Pancreas (tissue), 10 donors: Measurements from ENCODE around the gene MAP3K5. TPM values are rescaled to one million over a fixed set of nuclear protein-coding genes. Genes with fewer than 3 reads are reported as not detected.

ENCODE experiments used
- ATAC-seq, 4 donors: fragments of 200-7000 bp; cut with Tn5 transposase; one replicate each; pipeline versions ENCODE4 v1.8.0 to v1.9.1; 2020; ENCODE audit warnings: mild to moderate bottlenecking in 4 of 4, moderate library complexity in 4 of 4
- DNase-seq, 6 donors: peaks; one replicate each; pipeline ENCODE4 v3.0.0-alpha.2; 2020
- FAIRE-seq: peaks from 2 replicates; lab custom pipeline; 2012; peaks lifted over from hg19 to GRCh38; lab: Jason Lieb, UNC
- H3K27ac ChIP-seq, 4 donors: fragments of 200-600 bp; sonication (generic); 1 replicate in 3 of 4; 2 replicates in 1 of 4; pipeline versions ENCODE4 v1.5.0 to v1.8.0; 2020
- H3K27me3 ChIP-seq, 4 donors: fragments of 200-600 bp; one replicate each; pipeline ENCODE4 v1.8.0; 2021
- H3K36me3 ChIP-seq, 3 donors: fragments of 200-600 bp; sonication (generic) in 1 of 3; one replicate each; pipeline versions ENCODE4 v1.5.0 to v1.8.0; 2020 to 2021
- H3K4me1 ChIP-seq, 3 donors: fragments of 200-600 bp; one replicate each; pipeline ENCODE4 v1.8.0; 2021
- H3K4me3 ChIP-seq, 4 donors: fragments of 200-600 bp; sonication (generic) in 2 of 4; one replicate each; pipeline versions ENCODE4 v1.5.0 to v1.8.0; 2020 to 2021
- H3K9me3 ChIP-seq, 4 donors: fragments of 200-600 bp; one replicate each; pipeline ENCODE4 v1.8.0; 2021
- CTCF ChIP-seq, 4 donors: fragments of 200-600 bp; sonication (generic) in 3 of 4; IDR thresholded peaks; one replicate each; pipeline versions ENCODE4 v1.5.0 to v1.8.0; 2021; ENCODE audit warnings: antibody characterized with exemption in 4 of 4
- WGBS, 2 donors: extraction: QIAGEN DNeasy Blood & Tissue Kit; methylation state at CpG; one replicate each; pipeline ENCODE4 v1.1.7; 2013; 5-methylcytosine and 5-hydroxymethylcytosine counted together
- intact Hi-C, 3 donors: fragments of 100-400 bp; cut with DNase I; formaldehyde crosslinking; loops; one replicate each; pipeline versions ENCODE4 v1.11.1 to v1.14.2; 2022
- polyA plus RNA-seq, 2 donors: library from polyadenylated mRNA; stranded (reverse); fragments of 200-250 nt; gene quantifications; one replicate each; pipeline ENCODE4 v1.2.3, GENCODE V29; 2013
- total RNA-seq, 6 donors: library from RNA; stranded (reverse); fragmentation: NEBNext Ultra II Directional in 4 of 6; extraction: Animal tissue kit (Norgen Biotek cat#: 25700) in 4 of 6; gene quantifications; one replicate each; pipeline versions ENCODE4 v1.2.1 to v1.2.4, GENCODE V29; 2021 to 2023
- donor health status: healthy with polysubstance abuse.
- donor health status: DM: no; HTN: no; CAD: no; lungs with moderate emphysema.
- donor health status: DM: no; HTN: no; CAD: no.
- donor health status: control.
- donor health status: control.
- donor health status: Bipolar disorder and iron deficiency.
- donor health status: DM: yes; HTN: yes; CAD: no.
- donor health status: DM: no; HTN: no; CAD: no.
- donor health status: DM: no; HTN: no; CAD: no.
- donor health status: DM: yes; HTN: yes; CAD: no.

Gene MAP3K5
- total and polyA plus RNA-seq, 8 donors, result 6.7 to 28.6 (median 19.4) TPM

- peak overlapping the region in 2 of 4 donors; percentile 27 to 39 for H3K27ac ChIP-seq
- no peaks in the 10 kb centered on the region for H3K9me3 ChIP-seq
- WGBS, 2 donors, result 37 to 40% methylated on average over 12 of the region's 12 CpGs
- ATAC-seq, result peak; percentile 62 to 80 (median 78)
- peak in 5 of 6 donors; percentile 62 to 79 (median 70) for DNase-seq
- no peaks in the 10 kb centered on the region for H3K36me3 ChIP-seq
- intact Hi-C loops, result no loop called here
- peak; percentile 43 to 65 (median 54) for TF ChIP-seq CTCF (IDR thresholded peaks at IDR 0.05)
- H3K4me1 ChIP-seq, result peaks cover 20 to 50% (median 42%) of the 10 kb centered on the region in 3 donors
- H3K27me3 ChIP-seq, result no peaks in the 10 kb centered on the region
- FAIRE-seq, result no peak
- no peak overlapping the region for H3K4me3 ChIP-seq
These were observed 184.1 kb downstream of the MAP3K5 start for GRCh38 chr6:136607932-136608772.

GRCh38 chr6:136607204-136607931 is 184.9 kb downstream of the MAP3K5 start:
- FAIRE-seq (no peak), ATAC-seq (peak; percentile 46 to 59 (median 58)), DNase-seq (no peak)
- TF ChIP-seq CTCF (IDR thresholded peaks at IDR 0.05), result no peak
- WGBS, 2 donors, result 30 to 34% methylated on average over 3 of the region's 3 CpGs
- Histone ChIP-seq H3K27me3 (no peaks in the 10 kb centered on the region), H3K27ac (peak overlapping the region in 2 of 4 donors; percentile 4 to 27), H3K4me1 (peaks cover 20 to 50% (median 42%) of the 10 kb centered on the region in 3 donors), H3K4me3 (no peak overlapping the region), H3K36me3 (no peaks in the 10 kb centered on the region), H3K9me3 (no peaks in the 10 kb centered on the region)
- intact Hi-C loops, result no loop called here

GRCh38 chr6:136604928-136605510 is 187.3 kb downstream of the MAP3K5 start:
- intact Hi-C loops, result no loop called here
- Histone ChIP-seq H3K27me3 (no peaks in the 10 kb centered on the region), H3K27ac (no peak overlapping the region), H3K36me3 (peaks cover 0 to 10% (median 0%) of the 10 kb centered on the region in 3 donors), H3K4me3 (no peak overlapping the region), H3K9me3 (no peaks in the 10 kb centered on the region), H3K4me1 (peaks cover 20 to 38% (median 30%) of the 10 kb centered on the region in 3 donors)
- TF ChIP-seq CTCF (IDR thresholded peaks at IDR 0.05), result no peak
- ATAC-seq (peak in 3 of 4 donors; percentile 7 to 13 (median 9)), DNase-seq (no peak), FAIRE-seq (no peak)
- 43% methylated on average over 5 of the region's 5 CpGs for WGBS, 2 donors

- Histone ChIP-seq H3K27me3 (no peaks in the 10 kb centered on the region), H3K36me3 (peaks cover 0 to 10% (median 0%) of the 10 kb centered on the region in 3 donors), H3K9me3 (no peaks in the 10 kb centered on the region), H3K4me1 (peaks cover 20 to 32% (median 29%) of the 10 kb centered on the region in 3 donors), H3K27ac (no peak overlapping the region), H3K4me3 (no peak overlapping the region)
- ATAC-seq (no peak), FAIRE-seq (no peak), DNase-seq (no peak)
- TF ChIP-seq CTCF (IDR thresholded peaks at IDR 0.05), result no peak
- WGBS, 2 donors, result 85 to 95% methylated on average over 1 of the region's 1 CpG
- intact Hi-C loops, result no loop called here
These were observed 187.9 kb downstream of the MAP3K5 start for GRCh38 chr6:136604328-136604825.
